Measurements from ENCODE around the gene SEPTIN12. TPM values are rescaled to one million over a fixed set of nuclear protein-coding genes. Genes with fewer than 3 reads are reported as not detected.
A peak's percentile ranks its signal among the peaks of the same experiment; 100 is the strongest.

Gene SEPTIN12
- total and polyA plus RNA-seq, 7 donors = 2.5 TPM; not detected in 6

- Histone ChIP-seq H3K4me1 (peaks cover 0 to 17% (median 15%) of the 10 kb centered on the region in 4 donors), H3K27me3 (no peaks in the 10 kb centered on the region), H3K4me3 (no peak overlapping the region), H3K36me3 (peaks cover 0 to 33% (median 13%) of the 10 kb centered on the region in 4 donors), H3K9me3 (no peaks in the 10 kb centered on the region), H3K27ac (no peak overlapping the region)
- intact Hi-C loops (cut with DNase I) = no loop called here
- no peak for DNase-seq
- TF ChIP-seq POLR2A (IDR thresholded peaks at IDR 0.05) (no peak), EP300 (IDR thresholded peaks at IDR 0.05) (no peak), POLR2AphosphoS5 (IDR thresholded peaks at IDR 0.05) (no peak), CTCF (IDR thresholded peaks at IDR 0.05) (no peak)
- WGBS, 2 donors = 91 to 94% methylated on average over 22 of the region's 22 CpGs
Observed at GRCh38 chr16:4797805-4798252, 9.7 kb upstream of the SEPTIN12 start.

- Histone ChIP-seq H3K36me3 (peaks cover 0 to 33% (median 13%) of the 10 kb centered on the region in 4 donors), H3K27ac (no peak overlapping the region), H3K4me1 (peaks cover 0 to 17% (median 15%) of the 10 kb centered on the region in 4 donors), H3K27me3 (no peaks in the 10 kb centered on the region), H3K4me3 (no peak overlapping the region), H3K9me3 (no peaks in the 10 kb centered on the region)
- intact Hi-C loops (cut with DNase I) = no loop called here
- no peak for TF ChIP-seq POLR2AphosphoS5 (IDR thresholded peaks at IDR 0.05)
- no peak for TF ChIP-seq EP300 (IDR thresholded peaks at IDR 0.05)
- no peak for TF ChIP-seq POLR2A (IDR thresholded peaks at IDR 0.05)
- no peak for TF ChIP-seq CTCF (IDR thresholded peaks at IDR 0.05)
- no peak for DNase-seq
- 81 to 88% methylated on average over 21 of the region's 21 CpGs for WGBS, 2 donors
Observed at GRCh38 chr16:4796982-4797804, 9.0 kb upstream of the SEPTIN12 start.

GRCh38 chr16:4795828-4796572 lies 7.9 kb upstream of the SEPTIN12 start:
- DNase-seq = no peak
- H3K27ac ChIP-seq = peak overlapping the region in 1 of 4 donors; percentile 26
- intact Hi-C loops (cut with DNase I) = no loop called here
- WGBS, 2 donors = 25 to 74% methylated on average over 30 of the region's 30 CpGs
- peak overlapping the region in 1 of 4 donors; percentile 22 for H3K4me3 ChIP-seq
- H3K36me3 ChIP-seq = peaks cover 0 to 33% (median 13%) of the 10 kb centered on the region in 4 donors
- peaks cover 0 to 8% (median 5%) of the 10 kb centered on the region in 4 donors for H3K4me1 ChIP-seq
- no peaks in the 10 kb centered on the region for H3K9me3 ChIP-seq
- no peaks in the 10 kb centered on the region for H3K27me3 ChIP-seq
- TF ChIP-seq EP300 (IDR thresholded peaks at IDR 0.05) = no peak

- H3K9me3 ChIP-seq = no peaks in the 10 kb centered on the region
- H3K27me3 ChIP-seq = no peaks in the 10 kb centered on the region
- no peak for DNase-seq
- WGBS, 2 donors = 12 to 74% methylated on average over 14 of the region's 14 CpGs
- no peak for TF ChIP-seq POLR2AphosphoS5 (IDR thresholded peaks at IDR 0.05)
- TF ChIP-seq POLR2A (IDR thresholded peaks at IDR 0.05) = peak in 1 of 2 donors; percentile 9
- TF ChIP-seq CTCF (IDR thresholded peaks at IDR 0.05) = no peak
- H3K4me1 ChIP-seq = peaks cover 0 to under 1% (median 0%) of the 10 kb centered on the region in 4 donors
- peak within 1 kb of the TSS in 1 of 4 donors; percentile 26 for H3K27ac ChIP-seq
- H3K4me3 ChIP-seq = peak within 1 kb of the TSS in 1 of 4 donors; percentile 22
- peaks cover 0 to 33% (median 13%) of the 10 kb centered on the region in 4 donors for H3K36me3 ChIP-seq
- intact Hi-C loops (cut with DNase I) = no loop called here
Observed at GRCh38 chr16:4795181-4795827, 7.2 kb upstream of the SEPTIN12 start, which contains the start of gene SMIM22. SMIM22 (plus strand) TSS chr16:4795369; CDS start chr16:4795735, 366 bp downstream.
